Liver (tissue), 3 donors: ENCODE results near the gene ZCCHC14.
"Not testable (repeated sequence)": the region's sequence is repeated elsewhere in the genome, so short reads cannot be mapped to it uniquely, and the experiment has no call there.

Source experiments
- CTCF ChIP-seq: fragments of 150-350 bp; IDR thresholded peaks from 2 replicates; pipeline ENCODE4 v1.5.1; 2017; ENCODE audit warnings: improper control_type of control experiment, low read depth, low read length; ENCODE audit not compliant: missing input control
- EGR1 ChIP-seq, 2 donors: IDR thresholded peaks; 2 replicates each; pipeline ENCODE4 v1.6.1; 2016 to 2018; ENCODE audit warnings: antibody characterized with exemption in 2 of 2, low read depth in 2 of 2
- FOXA1 ChIP-seq: IDR thresholded peaks from 2 replicates; pipeline ENCODE4 v1.6.1; 2016; ENCODE audit warnings: antibody characterized with exemption
- GABPA ChIP-seq, 2 donors: IDR thresholded peaks in 1 of 2; conservative IDR thresholded peaks in 1 of 2; 2 replicates each; pipeline ENCODE4 v1.6.1; 2016; ENCODE audit warnings: antibody characterized with exemption in 2 of 2, mild to moderate bottlenecking in 1 of 2, moderate library complexity in 1 of 2
- NR2F2 ChIP-seq: IDR thresholded peaks from 2 replicates; pipeline ENCODE4 v1.6.1; 2016; ENCODE audit warnings: antibody characterized with exemption
- RAD21 ChIP-seq, 2 donors: IDR thresholded peaks; 2 replicates each; pipeline ENCODE4 v1.6.1; 2016; ENCODE audit warnings: antibody characterized with exemption in 2 of 2, mild to moderate bottlenecking in 2 of 2
- SP1 ChIP-seq: IDR thresholded peaks from 2 replicates; pipeline ENCODE4 v1.6.1; 2018; ENCODE audit warnings: antibody characterized with exemption, mild to moderate bottlenecking
- TAF1 ChIP-seq: conservative IDR thresholded peaks from 2 replicates; pipeline ENCODE4 v1.6.1; 2016; ENCODE audit warnings: antibody characterized with exemption, mild to moderate bottlenecking
- YY1 ChIP-seq: IDR thresholded peaks from 2 replicates; pipeline ENCODE4 v1.6.1; 2016; ENCODE audit warnings: antibody characterized with exemption, mild to moderate bottlenecking
- TF ChIP-seq, protein P1 (sequence below): IDR thresholded peaks from 2 replicates; pipeline ENCODE4 v1.6.1; 2016; ENCODE audit warnings: antibody characterized with exemption
- TF ChIP-seq, protein P2 (sequence below): IDR thresholded peaks from 2 replicates; pipeline ENCODE4 v1.6.1; 2016; ENCODE audit warnings: antibody characterized with exemption
- TF ChIP-seq, protein P3 (sequence below): IDR thresholded peaks from 2 replicates; pipeline ENCODE4 v1.6.1; 2016; ENCODE audit warnings: antibody characterized with exemption
- donor health status: healthy.
- donor health status: healthy.

GRCh38 chr16:87481711-87482110 lies 11.1 kb downstream of the ZCCHC14 start:
- TF ChIP-seq CTCF; GABPA (IDR thresholded peaks at IDR 0.05 in 1 of 2, conservative IDR thresholded peaks at IDR 0.05 in 1 of 2); TAF1; RAD21 (IDR thresholded peaks at IDR 0.05); YY1; SP1; EGR1 (IDR thresholded peaks at IDR 0.05; ENCODE audit: low read depth in 2 of 2); FOXA1; NR2F2: not testable (repeated sequence)
- TF ChIP-seq, protein P1, sequence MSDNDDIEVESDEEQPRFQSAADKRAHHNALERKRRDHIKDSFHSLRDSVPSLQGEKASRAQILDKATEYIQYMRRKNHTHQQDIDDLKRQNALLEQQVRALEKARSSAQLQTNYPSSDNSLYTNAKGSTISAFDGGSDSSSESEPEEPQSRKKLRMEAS: not testable (repeated sequence)
- TF ChIP-seq, protein P2, sequence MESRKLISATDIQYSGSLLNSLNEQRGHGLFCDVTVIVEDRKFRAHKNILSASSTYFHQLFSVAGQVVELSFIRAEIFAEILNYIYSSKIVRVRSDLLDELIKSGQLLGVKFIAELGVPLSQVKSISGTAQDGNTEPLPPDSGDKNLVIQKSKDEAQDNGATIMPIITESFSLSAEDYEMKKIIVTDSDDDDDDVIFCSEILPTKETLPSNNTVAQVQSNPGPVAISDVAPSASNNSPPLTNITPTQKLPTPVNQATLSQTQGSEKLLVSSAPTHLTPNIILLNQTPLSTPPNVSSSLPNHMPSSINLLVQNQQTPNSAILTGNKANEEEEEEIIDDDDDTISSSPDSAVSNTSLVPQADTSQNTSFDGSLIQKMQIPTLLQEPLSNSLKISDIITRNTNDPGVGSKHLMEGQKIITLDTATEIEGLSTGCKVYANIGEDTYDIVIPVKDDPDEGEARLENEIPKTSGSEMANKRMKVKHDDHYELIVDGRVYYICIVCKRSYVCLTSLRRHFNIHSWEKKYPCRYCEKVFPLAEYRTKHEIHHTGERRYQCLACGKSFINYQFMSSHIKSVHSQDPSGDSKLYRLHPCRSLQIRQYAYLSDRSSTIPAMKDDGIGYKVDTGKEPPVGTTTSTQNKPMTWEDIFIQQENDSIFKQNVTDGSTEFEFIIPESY: not testable (repeated sequence)
- TF ChIP-seq, protein P3, sequence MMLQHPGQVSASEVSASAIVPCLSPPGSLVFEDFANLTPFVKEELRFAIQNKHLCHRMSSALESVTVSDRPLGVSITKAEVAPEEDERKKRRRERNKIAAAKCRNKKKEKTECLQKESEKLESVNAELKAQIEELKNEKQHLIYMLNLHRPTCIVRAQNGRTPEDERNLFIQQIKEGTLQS: not testable (repeated sequence)
